PC-3 (cell line): Measurements from ENCODE around the gene AOPEP.

Experiments
- EZH2 ChIP-seq: fragments of 300-600 bp; sonication (generic); IDR thresholded peaks from one replicate; pipeline ENCODE4 v1.6.1; 2017; ENCODE audit warnings: antibody characterized with exemption, mild to moderate bottlenecking, low read length; ENCODE audit not compliant: unreplicated experiment
- TF ChIP-seq, protein P1 (sequence below): fragments of 300-600 bp; sonication (generic); conservative IDR thresholded peaks from 2 replicates; pipeline ENCODE4 v1.5.1; 2017; ENCODE audit warnings: antibody characterized with exemption, low read depth, mild to moderate bottlenecking, low read length

DNA sequence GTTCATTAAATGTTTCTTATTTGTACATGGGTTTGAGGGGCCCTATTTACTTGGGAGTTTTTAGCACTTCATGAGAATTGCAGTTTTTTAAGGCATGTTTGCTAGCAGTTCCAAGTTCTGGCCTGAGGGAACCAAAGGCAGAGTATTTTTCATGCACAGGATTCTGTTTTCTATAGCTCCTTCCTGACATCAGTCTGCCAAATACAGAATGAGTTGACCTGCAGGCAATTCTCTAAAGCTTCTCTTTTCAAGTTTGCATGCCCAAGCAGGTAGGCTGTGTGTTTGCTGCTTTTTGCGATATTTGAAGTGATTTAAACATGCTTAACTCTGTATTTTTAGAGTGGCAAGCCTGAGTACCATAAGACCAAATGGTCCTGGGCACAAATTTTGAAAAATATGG is 75.8 kb downstream of the AOPEP start:
- TF ChIP-seq, protein P1, sequence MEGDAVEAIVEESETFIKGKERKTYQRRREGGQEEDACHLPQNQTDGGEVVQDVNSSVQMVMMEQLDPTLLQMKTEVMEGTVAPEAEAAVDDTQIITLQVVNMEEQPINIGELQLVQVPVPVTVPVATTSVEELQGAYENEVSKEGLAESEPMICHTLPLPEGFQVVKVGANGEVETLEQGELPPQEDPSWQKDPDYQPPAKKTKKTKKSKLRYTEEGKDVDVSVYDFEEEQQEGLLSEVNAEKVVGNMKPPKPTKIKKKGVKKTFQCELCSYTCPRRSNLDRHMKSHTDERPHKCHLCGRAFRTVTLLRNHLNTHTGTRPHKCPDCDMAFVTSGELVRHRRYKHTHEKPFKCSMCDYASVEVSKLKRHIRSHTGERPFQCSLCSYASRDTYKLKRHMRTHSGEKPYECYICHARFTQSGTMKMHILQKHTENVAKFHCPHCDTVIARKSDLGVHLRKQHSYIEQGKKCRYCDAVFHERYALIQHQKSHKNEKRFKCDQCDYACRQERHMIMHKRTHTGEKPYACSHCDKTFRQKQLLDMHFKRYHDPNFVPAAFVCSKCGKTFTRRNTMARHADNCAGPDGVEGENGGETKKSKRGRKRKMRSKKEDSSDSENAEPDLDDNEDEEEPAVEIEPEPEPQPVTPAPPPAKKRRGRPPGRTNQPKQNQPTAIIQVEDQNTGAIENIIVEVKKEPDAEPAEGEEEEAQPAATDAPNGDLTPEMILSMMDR = no peak
- no peak for TF ChIP-seq EZH2
